HG02884 (cell line): Measurements from ENCODE around the gene C10orf67.

Source experiments
- ATAC-seq: cut with Tn5 transposase; IDR thresholded peaks from one replicate; pipeline ENCODE4 v1.9.1; 2021; ENCODE audit warnings: mild to moderate bottlenecking, moderate library complexity; ENCODE audit not compliant: unreplicated experiment

C10orf67 gene

GRCh38 chr10:23199768-23200511 is 144.7 kb downstream of the C10orf67 start:
- no peak for ATAC-seq

- no peak for ATAC-seq
Observed at GRCh38 chr10:23198940-23199767, 145.4 kb downstream of the C10orf67 start.

DNA sequence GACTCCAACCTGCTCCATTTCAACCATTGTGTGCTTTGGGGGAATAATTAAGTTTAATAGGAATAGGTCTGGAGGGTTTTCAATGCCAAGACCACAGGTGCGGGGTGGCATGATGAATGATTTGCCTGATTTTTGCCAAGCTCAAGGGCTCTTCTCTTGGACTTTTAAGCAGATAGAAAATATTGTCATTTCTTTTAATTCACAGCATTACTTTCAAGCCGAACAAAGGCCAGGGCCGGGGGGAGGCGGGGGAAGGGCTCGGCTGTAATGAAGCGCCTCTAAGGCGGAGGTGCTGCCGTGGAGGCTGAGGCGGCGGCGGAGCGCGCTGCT is 146.0 kb downstream of the C10orf67 start:
- no peak for ATAC-seq

GRCh38 chr10:23197416-23197861 is 147.2 kb downstream of the C10orf67 start:
- no peak for ATAC-seq

GRCh38 chr10:23196915-23197314 is 147.7 kb downstream of the C10orf67 start:
- no peak for ATAC-seq

- no peak for ATAC-seq
Observed at GRCh38 chr10:23195846-23196600, 148.6 kb downstream of the C10orf67 start.

DNA sequence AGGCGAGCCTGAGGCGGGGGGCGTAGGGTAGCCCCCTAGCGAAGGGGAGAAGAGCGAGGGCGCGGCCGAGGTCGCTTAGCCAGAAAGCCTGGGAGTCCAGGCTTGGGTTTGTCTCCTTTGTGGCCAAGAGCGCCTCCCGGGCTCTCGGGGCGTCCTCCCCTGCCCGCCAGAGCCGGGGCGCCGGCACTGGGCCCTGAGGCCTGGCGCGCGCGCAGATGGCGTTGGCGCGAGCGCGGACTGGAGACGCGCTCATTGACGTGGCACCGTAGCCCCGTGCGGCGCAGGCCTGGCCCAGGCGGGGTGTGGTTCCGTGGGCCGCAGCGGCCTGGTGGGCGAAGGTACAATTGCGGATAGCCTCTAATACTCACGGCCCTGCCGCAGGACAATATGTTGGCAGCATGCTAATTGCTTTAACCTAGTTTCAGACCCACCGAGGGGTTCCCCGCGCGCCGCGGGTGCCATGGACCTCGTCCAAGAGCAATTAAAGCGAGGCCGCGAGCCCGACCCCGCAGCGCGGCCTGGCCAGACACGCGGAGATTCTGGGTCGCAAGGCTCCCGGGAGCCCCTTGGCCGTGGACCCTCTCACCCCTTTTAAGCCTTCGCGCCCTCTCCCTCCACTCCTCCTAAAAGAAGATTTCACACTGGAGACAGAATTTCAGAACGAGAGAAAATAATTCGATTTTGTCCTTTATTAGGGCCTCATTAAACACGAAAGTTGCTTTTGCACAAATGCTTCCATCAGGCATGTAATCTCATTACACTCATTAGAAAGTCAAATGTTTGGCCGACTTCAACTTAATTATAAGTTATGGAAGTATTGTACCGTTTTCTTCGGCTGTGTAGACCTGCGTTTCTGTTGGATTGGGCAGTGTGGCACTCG is 149.4 kb downstream of the C10orf67 start:
- ATAC-seq, result no peak

- ATAC-seq, result no peak
Observed at GRCh38 chr10:23194471-23194965, 150.1 kb downstream of the C10orf67 start.

DNA sequence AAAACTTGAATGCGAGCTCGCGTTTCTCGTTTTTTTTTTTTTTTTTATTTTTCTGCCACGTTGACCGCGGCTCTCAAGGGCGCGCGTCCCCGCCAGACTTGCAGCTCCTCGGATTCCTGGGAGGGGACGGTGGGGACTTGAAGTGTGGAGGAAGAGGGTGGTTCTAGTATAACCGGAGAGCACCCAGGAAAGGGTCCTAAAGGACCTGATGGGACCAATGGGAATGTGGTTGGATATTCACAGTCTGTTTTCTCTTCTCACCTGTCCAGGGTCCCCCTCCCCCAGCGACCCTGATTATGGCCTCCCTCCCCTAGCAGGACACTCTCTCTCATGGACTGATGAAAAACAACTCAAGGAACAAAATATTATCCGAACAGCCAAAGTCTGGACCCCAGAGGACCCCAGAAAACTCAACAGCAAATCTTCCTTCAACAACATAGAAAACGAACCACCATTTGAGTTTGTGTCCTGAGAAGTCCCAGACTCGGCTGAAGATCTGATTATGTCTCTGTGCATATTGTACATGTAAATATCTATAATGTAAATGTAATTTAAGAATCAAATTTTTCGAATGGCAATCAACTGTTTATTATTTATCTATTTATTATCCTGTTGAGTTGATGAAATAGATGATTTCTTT is 151.0 kb downstream of the C10orf67 start:
- no peak for ATAC-seq

DNA sequence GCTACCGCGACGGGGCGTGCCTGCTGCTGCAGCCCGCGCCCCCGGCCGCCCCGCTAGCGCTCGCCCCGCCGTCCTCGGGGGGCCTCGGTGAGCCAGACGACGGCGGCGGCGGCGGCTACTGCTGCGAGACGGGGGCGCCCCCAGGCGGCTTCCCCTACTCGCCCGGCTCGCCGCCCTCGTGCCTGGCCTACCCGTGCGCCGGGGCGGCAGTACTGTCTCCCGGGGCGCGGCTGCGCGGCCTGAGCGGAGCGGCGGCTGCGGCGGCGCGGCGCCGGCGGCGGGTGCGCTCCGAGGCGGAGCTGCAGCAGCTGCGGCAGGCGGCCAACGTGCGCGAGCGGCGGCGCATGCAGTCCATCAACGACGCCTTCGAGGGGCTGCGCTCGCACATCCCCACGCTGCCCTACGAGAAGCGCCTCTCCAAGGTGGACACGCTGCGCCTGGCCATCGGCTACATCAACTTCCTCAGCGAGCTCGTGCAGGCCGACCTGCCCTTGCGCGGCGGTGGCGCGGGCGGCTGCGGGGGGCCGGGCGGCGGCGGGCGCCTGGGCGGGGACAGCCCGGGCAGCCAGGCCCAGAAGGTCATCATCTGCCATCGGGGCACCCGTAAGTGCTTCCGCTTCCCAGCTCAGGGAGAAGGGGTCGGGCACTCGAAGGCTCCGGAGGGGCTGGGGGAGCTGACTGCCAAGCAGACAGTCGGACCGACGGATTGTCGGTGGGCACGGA is 151.7 kb downstream of the C10orf67 start:
- no peak for ATAC-seq

- ATAC-seq, result no peak
Observed at GRCh38 chr10:23191764-23192711, 152.6 kb downstream of the C10orf67 start, which contains the start of gene PTF1A. TSS of gene PTF1A (plus strand) at chr10:23192312. CDS start at chr10:23192531, 219 bp downstream.

- ATAC-seq, result no peak
Observed at GRCh38 chr10:23190872-23191763, 153.5 kb downstream of the C10orf67 start.

DNA sequence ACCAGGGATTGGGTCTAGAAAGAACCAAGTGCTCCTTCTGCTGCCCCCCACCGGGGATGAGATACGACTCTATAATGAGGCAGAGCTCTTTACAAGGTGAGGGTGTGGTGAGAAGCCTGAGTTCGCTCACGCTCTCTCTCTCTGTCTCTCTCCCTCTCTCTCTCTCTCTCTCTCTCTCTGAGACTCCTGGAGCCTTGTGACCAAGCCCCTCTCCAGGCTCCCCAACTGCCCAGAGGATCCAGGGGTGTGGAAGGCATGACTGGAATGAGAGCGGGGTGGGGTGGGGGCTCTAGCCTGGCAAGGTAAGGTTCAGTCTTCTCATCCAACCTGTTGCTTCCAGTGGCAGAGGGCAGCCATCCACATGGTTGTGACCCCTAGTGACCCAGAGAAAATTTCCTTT is 155.6 kb downstream of the C10orf67 start:
- ATAC-seq, result no peak

- ATAC-seq, result no peak
Observed at GRCh38 chr10:23187155-23187554, 157.4 kb downstream of the C10orf67 start.

DNA sequence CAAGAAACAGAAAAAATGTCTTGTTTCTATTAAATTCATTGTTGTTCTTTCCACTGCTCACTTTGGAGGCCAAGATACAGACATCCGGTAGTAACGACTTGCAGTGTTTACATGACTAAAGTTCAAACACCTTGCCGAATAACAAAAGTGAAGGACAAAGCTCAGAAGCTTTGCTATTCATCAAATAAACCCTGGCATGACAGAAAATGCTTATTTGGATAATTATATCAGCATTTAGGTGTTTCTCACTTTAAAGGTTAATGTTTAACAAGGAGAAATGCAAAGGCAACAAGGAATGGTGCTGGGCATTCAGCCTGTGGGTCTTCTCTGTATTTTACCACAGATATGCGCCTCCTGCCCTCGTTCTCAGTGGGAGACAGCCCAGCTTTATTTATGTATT is 157.9 kb downstream of the C10orf67 start:
- no peak for ATAC-seq

- no peak for ATAC-seq
Observed at GRCh38 chr10:23186178-23186577, 158.4 kb downstream of the C10orf67 start.

GRCh38 chr10:23174977-23175512 is 169.6 kb downstream of the C10orf67 start:
- no peak for ATAC-seq
